K562 treated with DMSO at 1 percent for 48 hours (cell line): ENCODE data around the gene TBX1. TPM values are rescaled to one million over a fixed set of nuclear protein-coding genes. Genes with fewer than 3 reads are reported as not detected.

Source experiments
- total RNA-seq: library from RNA; unstranded; fragments of 300-600 nt; gene quantifications from 2 replicates; pipeline ENCODE4 v1.2.3, GENCODE V29; 2022; ENCODE audit warnings: low replicate concordance; ENCODE audit errors: extremely low read depth

TBX1 gene
- total RNA-seq = not detected in 2 replicates

GRCh38 chr22:19760058-19760950 is at the start of gene TBX1:
TSS of gene TBX1 (plus strand) at chr22:19760778. CDS start at chr22:19760844, 66 bp downstream.

GRCh38 chr22:19714312-19715187 is 46.0 kb upstream of the TBX1 start, which contains the start of gene SEPTIN5:
TSS of gene SEPTIN5 (plus strand) at chr22:19714503. CDS start at chr22:19714589, 86 bp downstream.

GRCh38 chr22:19723232-19723982 is 37.2 kb upstream of the TBX1 start, which contains the start of gene GP1BB:
TSS of gene GP1BB (plus strand) at chr22:19723539. CDS start at chr22:19723570, 31 bp downstream.

Other genes starting within 250 kb of the TBX1 start
- gene CLDN5, start 236.4 kb upstream of the TBX1 start, total RNA-seq = not detected in 2 replicates
- 177 TPM in 1 of 2 replicates, not detected in the other for gene SEPTIN5, start 46.3 kb upstream of the TBX1 start, total RNA-seq
- not detected in 2 replicates for gene GP1BB, start 37.2 kb upstream of the TBX1 start, total RNA-seq
- not detected in 2 replicates for gene GNB1L, start 94.1 kb downstream of the TBX1 start, total RNA-seq
- gene RTL10, start 94.1 kb downstream of the TBX1 start, total RNA-seq = not detected in 2 replicates
- not detected in 2 replicates for gene COMT, start 181.0 kb downstream of the TBX1 start, total RNA-seq
- not detected in 2 replicates for gene TXNRD2, start 181.0 kb downstream of the TBX1 start, total RNA-seq